Measurements from ENCODE around the gene F2RL2.

DNA sequence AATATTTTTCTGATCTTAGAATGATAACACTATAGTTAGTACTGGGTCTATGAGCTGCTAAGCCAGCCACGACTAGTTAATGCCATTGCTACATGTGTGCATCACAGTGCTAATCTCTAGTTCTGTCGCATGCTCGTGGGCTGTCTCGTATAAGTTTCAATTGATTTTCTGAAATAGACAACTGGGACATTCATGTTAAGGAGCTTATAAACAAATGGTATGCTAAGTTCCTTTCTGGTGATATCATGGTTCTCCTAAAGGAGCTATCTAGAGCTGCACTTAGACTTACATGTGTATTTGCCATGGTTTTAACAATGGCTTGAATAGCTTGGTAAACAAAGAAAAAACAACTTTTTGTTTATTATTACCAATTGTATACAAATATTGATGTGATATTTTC lies 46.2 kb downstream of the F2RL2 start:
- TF ChIP-seq EZH2 (optimal IDR thresholded peaks at IDR 0.05; ENCODE audit: low read depth, low read length) = no peak
- TF ChIP-seq, protein P1, sequence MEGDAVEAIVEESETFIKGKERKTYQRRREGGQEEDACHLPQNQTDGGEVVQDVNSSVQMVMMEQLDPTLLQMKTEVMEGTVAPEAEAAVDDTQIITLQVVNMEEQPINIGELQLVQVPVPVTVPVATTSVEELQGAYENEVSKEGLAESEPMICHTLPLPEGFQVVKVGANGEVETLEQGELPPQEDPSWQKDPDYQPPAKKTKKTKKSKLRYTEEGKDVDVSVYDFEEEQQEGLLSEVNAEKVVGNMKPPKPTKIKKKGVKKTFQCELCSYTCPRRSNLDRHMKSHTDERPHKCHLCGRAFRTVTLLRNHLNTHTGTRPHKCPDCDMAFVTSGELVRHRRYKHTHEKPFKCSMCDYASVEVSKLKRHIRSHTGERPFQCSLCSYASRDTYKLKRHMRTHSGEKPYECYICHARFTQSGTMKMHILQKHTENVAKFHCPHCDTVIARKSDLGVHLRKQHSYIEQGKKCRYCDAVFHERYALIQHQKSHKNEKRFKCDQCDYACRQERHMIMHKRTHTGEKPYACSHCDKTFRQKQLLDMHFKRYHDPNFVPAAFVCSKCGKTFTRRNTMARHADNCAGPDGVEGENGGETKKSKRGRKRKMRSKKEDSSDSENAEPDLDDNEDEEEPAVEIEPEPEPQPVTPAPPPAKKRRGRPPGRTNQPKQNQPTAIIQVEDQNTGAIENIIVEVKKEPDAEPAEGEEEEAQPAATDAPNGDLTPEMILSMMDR (IDR thresholded peaks at IDR 0.05; ENCODE audit: low read length) = no peak

Measured in MM.1S (cell line).